ENCODE measurements around the gene HSPA14.
"Not testable (repeated sequence)": the region's sequence is repeated elsewhere in the genome, so short reads cannot be mapped to it uniquely, and the experiment has no call there.

HSPA14 gene

GRCh38 chr10:14891151-14891550, 53.0 kb downstream of the HSPA14 start:
- no peak for DNase-seq

- no peak for DNase-seq
Measured at GRCh38 chr10:14904316-14904732, 66.2 kb downstream of the HSPA14 start.

- no peak for DNase-seq
Measured at GRCh38 chr10:14904864-14905263, 66.8 kb downstream of the HSPA14 start.

- no peak for DNase-seq
Measured at GRCh38 chr10:14905890-14906289, 67.8 kb downstream of the HSPA14 start.

- no peak for DNase-seq
Measured at GRCh38 chr10:14906765-14907164, 68.7 kb downstream of the HSPA14 start.

- DNase-seq, result not testable (repeated sequence)
Measured at GRCh38 chr10:14907591-14907990, 69.5 kb downstream of the HSPA14 start.

- DNase-seq, result no peak
Measured at GRCh38 chr10:14909101-14909500, 71.0 kb downstream of the HSPA14 start.

- no peak for DNase-seq
Measured at GRCh38 chr10:14910953-14911352, 72.8 kb downstream of the HSPA14 start.

- DNase-seq, result no peak
Measured at GRCh38 chr10:14911801-14912200, 73.7 kb downstream of the HSPA14 start.

- DNase-seq, result no peak
Measured at GRCh38 chr10:14916600-14916999, 78.5 kb downstream of the HSPA14 start.

- DNase-seq, result no peak
Measured at GRCh38 chr10:14917827-14918226, 79.7 kb downstream of the HSPA14 start.

GRCh38 chr10:14918964-14919363, 80.9 kb downstream of the HSPA14 start:
- no peak for DNase-seq
